HG03060 (cell line): Measurements from ENCODE around the gene BICC1.

Experiments used
- ATAC-seq: cut with Tn5 transposase; IDR thresholded peaks from one replicate; pipeline ENCODE4 v1.9.1; 2021; ENCODE audit warnings: low read depth, moderate number of reproducible peaks; ENCODE audit not compliant: unreplicated experiment

BICC1 gene

GRCh38 chr10:58556516-58557165 is 44.0 kb downstream of the BICC1 start:
- no peak for ATAC-seq

DNA sequence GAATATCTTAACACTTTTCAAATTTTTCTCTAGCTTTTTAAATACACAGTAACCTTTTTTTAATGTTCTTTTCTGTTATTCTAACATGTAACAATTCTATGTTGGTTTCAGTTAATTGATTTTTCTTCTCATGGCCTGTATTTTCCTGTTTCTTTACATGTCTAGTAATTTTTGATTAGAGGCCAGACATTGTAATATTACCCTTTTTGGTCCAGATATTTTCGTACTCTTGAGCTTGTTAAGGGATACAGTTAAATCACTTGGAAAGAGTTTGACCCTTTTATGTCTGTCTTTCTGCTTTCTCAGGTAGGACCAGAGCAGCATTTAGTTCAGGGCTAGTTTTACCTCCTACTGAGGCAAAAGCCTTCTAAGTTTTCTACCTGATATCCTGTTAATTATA is 45.0 kb downstream of the BICC1 start:
- ATAC-seq, result no peak

- ATAC-seq, result no peak
Measured at GRCh38 chr10:58560068-58560467, 47.4 kb downstream of the BICC1 start.

GRCh38 chr10:58565271-58565670 is 52.6 kb downstream of the BICC1 start:
- no peak for ATAC-seq

DNA sequence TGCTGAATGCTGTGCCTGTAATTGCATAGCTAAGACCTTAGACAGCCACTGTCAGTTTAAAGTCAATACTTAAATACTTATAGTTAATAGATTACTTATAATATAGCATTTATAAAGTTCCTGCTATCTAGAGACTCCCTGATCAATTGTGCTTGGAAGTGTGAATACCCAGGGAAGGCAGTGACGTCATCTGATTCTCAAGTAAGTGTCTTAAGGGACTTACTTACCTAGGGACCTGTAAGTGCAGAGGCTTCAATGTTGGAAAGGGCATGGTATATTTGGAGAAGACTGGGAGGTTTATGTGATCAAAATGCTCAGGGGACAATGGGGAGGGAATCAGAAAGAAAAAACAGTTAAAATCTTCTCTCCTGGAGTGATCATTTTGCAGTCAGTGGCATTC is 55.0 kb downstream of the BICC1 start:
- ATAC-seq, result no peak

DNA sequence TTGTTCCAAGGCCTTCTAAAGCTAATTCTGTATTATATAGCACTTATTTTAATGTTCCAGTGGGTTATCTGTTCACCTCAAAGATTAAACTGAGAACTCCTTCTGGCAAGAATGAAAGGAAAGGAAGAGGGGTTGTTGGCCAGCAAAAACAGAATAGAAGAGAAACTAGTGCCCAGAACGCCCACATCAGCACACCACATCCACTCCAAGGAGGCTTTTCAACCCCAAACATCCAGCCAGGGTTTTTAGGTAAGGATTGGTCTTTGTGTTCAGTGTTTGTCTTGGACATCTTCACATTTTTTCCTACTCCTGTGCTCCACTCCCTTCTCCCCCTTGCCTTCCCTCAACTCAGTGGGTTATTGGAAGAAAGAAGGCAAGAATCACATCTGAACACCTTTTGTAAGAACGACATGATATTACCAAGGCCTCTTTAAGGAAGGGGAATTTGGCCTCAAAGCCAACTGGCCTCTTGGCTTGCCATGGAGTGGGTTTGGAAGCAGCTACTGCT is 55.8 kb downstream of the BICC1 start:
- no peak for ATAC-seq

DNA sequence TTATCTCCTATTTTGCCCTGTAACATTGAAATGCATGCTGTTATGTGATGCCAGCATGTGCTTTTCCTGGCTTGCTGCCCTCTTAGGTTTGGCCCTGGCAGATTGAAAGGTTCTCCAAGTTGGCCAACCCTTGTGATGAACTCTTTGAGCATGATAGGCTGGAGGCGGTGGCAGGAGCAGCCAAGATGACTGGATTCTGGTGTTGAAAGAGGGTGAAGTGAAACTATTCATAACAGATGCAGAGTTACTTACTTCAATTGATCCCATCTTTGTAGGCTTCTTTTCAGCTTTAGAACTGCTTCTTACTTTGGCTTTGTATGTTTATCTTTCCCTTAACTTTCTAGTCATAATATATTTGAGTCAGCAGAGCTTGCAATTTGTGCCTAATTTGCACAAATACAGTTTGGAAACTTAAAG is 57.6 kb downstream of the BICC1 start:
- ATAC-seq, result no peak

DNA sequence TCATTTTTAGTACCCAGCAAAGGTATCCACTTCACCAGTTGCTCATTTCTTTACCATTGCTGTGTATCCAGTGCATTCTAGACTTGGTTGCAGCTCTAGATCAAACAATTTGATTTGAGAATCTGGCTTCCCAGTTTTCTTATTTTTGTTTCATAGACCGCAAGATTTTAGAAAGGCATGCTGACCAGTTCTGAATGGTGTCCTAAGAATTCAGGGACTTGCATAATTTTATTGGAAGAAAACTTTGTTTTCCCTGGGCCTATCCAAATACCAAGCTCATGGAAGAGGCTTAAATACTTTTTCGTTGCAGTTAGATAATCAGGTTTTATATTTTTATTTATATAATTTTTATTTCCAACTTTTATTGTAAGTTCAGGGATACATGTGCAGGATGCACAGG is 58.3 kb downstream of the BICC1 start:
- no peak for ATAC-seq

DNA sequence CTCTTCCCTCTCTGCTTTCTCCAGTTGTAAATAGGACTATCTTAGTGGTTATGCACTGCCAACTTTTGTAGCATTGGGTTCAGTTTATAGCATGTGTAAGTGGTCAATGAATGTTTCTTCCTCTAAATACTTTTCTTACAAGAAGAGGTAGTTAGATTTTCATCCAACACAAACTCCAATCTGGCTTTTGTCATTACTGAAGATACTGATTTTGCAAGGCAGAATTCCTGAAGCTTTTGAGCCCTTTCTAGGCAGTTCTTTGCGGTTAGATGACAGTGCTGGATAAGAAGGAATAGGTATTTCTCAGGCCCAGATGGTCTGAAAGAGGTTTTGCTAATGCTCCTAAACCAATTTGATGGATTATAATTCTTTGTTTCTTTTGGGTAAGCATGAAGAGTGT is 60.5 kb downstream of the BICC1 start:
- ATAC-seq, result no peak

DNA sequence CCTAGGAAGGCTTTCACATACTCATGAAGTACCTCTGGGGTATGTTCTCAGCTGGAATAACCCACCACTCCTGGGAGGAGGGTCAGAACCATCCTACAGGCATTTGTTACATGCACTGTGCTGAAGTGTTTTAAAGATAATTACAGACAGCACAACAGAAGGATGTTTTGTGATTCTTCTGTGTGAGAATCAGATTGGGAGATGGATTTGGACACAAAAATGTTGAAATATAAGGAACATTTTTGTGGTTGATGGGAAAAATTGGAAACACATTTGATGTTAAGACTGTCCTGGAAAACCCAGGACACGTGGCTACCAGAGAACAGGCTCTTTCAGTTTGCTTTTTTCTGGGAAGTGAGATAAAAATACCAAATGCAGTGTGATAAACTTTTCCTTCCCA is 61.4 kb downstream of the BICC1 start:
- no peak for ATAC-seq

GRCh38 chr10:58575491-58575890 is 62.8 kb downstream of the BICC1 start:
- no peak for ATAC-seq

DNA sequence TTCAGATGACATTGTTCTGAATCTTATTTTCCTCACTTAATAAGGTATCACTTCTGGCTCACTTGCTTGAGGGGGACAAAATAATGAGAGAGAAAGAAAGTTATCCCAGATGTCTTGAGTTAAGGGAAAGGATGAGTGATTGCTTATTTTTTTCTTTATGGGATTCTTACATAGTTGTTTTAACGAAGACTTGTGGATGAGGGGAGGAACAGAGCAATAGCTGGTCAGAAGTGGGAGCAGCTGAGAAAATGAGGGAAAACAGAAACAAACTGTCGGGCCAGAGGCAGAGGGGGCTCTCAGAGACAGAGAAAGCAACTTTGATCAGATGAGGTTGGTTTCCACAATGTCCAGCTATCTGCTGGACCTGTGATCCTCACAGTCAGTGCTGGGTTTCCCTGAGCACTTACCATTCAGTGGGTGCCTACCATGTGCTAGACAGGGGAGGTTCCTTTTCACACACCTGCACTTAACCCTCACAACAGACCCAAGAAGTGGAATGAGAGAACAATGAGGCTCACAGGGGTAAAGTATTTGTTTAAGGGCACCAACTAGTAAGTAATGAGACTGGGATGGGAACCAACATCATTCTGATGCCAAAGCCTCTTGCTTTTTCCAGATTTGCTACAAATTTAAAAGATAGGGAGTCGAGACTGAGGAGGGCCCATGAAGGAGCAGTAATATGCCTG is 64.2 kb downstream of the BICC1 start:
- ATAC-seq, result no peak

GRCh38 chr10:58577437-58577777 is 64.7 kb downstream of the BICC1 start:
- ATAC-seq, result no peak

DNA sequence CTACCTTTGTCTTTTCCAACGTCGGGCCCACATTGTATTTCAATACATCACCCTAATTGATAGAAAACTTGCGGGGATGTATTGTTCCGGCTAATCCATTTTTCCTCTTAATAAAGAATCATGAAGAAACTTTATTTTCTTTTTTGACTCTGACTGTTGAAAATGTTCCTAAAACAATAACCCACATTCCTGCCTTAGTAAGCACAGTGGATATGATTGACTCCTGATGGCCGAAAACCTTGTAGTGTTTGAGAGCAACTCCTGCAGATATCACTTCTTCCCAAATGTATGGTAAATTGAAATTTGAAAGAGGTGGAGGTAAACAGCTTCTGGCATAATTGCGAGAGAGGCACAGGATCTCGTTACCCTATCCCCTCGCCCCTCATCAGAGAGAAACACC is 65.7 kb downstream of the BICC1 start:
- no peak for ATAC-seq

DNA sequence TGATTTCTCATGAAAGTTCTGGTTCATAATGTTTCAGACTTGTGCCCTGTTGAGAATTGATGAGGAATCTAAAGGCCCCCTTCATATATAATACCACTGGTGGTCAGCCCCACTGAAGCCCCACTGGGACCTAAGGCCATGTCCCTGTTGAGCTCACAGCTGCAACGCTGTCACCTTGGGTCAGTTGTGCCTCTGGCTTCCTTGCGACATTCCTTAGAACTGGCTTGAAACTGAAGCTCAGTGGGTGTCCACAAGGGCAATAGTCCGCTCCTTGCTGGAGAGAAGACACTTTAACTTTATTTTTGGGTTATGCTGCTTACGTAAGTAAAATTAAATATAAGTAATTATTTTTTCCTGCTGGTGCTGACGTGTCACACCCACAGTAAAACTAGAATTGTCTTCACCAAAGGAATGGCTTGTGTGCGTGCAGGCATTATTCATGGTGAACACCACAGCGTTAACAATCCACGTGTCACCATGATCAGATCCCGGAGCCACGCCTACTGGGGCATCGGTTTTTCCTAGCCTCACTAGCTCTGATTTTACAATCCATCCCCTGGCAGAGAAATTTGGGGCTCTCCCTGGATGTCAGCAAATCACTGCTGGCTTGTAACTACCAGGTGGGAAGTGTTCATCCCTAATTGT is 66.5 kb downstream of the BICC1 start:
- no peak for ATAC-seq

DNA sequence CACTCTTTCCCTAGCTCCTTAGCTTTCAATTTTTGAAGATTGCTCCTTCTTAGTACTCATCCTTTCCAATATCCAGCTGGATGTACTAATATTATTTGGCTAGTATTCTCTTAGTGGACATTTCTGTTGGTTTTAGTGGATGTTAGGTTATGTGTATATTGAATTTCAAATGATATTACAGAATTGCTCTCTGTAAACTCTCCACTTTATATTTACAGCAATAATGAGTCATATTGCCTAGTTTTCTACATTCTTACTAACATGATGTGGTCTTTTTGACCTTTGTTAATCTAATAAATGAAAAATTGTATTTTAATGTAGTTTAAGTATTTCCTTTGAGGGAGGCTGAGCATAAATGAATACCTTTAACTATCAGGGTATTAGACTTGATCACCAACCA is 69.4 kb downstream of the BICC1 start:
- ATAC-seq, result no peak

DNA sequence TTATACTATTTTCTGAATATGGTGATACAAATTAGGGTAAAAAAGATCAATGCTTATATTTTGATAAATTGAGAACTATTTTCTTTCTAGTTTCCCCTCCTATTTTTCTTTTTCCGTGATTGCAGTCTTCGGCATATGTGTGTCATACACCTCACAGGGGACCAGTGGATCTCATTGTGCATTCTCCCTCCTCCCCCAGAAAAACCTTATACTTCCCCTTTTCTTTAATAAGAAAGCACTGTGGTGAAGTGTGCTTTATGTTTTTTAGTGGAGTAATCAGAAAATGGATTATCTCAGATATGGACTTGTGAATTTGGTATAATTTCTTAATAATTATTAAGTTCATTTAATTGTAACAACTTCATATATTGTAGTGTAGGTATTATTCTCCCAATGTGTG is 72.8 kb downstream of the BICC1 start:
- ATAC-seq, result no peak

GRCh38 chr10:58586282-58587245 is 73.9 kb downstream of the BICC1 start:
- ATAC-seq, result no peak

DNA sequence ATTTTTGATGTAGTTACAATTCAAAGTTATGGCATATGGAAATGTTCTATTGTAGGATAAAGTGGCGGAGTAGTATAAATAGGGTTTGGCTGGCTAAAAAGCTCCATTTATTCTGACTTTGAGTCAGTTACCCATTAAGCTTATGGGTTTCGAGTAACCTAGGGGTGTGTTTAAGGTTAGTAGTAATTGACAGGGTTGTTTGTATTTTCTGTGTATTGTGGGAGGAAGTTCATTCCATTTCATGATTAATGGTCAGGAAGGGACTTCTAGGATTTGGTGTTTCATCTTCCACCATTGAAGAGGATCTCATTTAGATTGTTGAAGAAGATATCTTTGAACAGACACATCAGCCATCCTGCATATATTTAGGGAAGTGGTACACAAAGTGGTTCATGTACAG is 75.0 kb downstream of the BICC1 start:
- ATAC-seq, result no peak

DNA sequence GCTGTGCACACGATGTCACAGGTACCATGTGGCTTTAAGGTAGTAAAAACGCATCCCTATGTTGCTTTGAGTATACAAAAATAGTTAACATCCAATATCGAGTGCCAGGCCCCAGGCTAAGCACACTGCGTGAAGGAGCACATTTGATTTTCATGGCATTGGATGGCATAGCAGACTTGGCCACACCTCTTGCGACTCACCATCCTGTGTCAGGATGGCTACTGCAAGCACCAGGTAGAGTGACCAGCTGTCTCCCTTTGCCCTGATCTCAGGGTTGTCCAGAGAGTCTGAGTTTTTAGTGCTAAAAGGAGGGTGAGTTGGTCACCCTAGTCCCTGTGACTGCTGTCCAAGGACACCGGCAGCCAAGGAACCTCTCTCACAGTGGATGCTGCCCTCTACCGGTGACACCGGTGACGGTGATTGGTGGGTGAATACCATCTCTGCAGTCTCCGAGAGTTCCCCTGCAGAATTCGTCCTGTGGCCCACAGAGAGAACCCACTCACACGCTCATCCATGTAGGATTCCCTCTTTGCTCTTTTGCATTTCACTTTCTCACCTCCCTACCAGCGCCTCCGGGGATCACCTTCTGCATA is 76.1 kb downstream of the BICC1 start:
- no peak for ATAC-seq
